ENCODE results near the gene GPR55. TPM values are rescaled to one million over a fixed set of nuclear protein-coding genes. Genes with fewer than 3 reads are reported as not detected.

Gene GPR55
- polyA plus RNA-seq, 1 donor (not counting 4 experiments of a cell fraction or from before 2014, with no cell fraction given), result not detected

GRCh38 chr2:230863442-230864121, 61.5 kb downstream of the GPR55 start:
- Histone ChIP-seq H3K27me3 (ENCODE audit: control insufficient read depth, extremely low read depth, insufficient read depth, low read length) (peaks cover 25% of the 10 kb centered on the region), H2AFZ (ENCODE audit: control insufficient read depth, low read length) (no peak overlapping the region), H3K4me3 (ENCODE audit: control insufficient read depth in 2 of 3, extremely low read depth in 1 of 3, insufficient read depth in 2 of 3, low read depth in 1 of 3, low read length in 3 of 3) (no peak overlapping the region), H3K79me2 (ENCODE audit: control insufficient read depth, insufficient read depth, low read length) (no peaks in the 10 kb centered on the region), H3K27ac (ENCODE audit: control insufficient read depth, insufficient read depth, low read length) (no peak overlapping the region), H3K9ac (ENCODE audit: control insufficient read depth, extremely low read depth, insufficient read depth, low read length) (no peak overlapping the region), H3K36me3 (ENCODE audit: control insufficient read depth in 2 of 2, extremely low read depth in 1 of 2, insufficient read depth in 2 of 2, low read length in 2 of 2) (no peaks in the 10 kb centered on the region), H3K9me3 (ENCODE audit: control insufficient read depth, low read depth, low read length) (no peaks in the 10 kb centered on the region), H4K20me1 (ENCODE audit: control insufficient read depth, extremely low read depth, insufficient read depth, low read length) (no peaks in the 10 kb centered on the region), H3K4me2 (ENCODE audit: control insufficient read depth, extremely low read depth, insufficient read depth, low read depth, low read length) (no peak overlapping the region), H3K4me1 (ENCODE audit: control insufficient read depth, extremely low read depth, insufficient read depth, low read length) (peaks cover 7% of the 10 kb centered on the region), H3K9me1 (ENCODE audit: control insufficient read depth, extremely low read depth, insufficient read depth, low read length) (no peaks in the 10 kb centered on the region)
- TF ChIP-seq EZH2 (IDR thresholded peaks at IDR 0.05; ENCODE audit: low read length) (no peak), CTCF (optimal IDR thresholded peaks at IDR 0.05 in 1 of 3, IDR thresholded peaks at IDR 0.05 in 1 of 3, conservative IDR thresholded peaks at IDR 0.05 in 1 of 3; ENCODE audit: extremely low read depth in 1 of 3, insufficient read depth in 2 of 3, low read length in 3 of 3) (no peak)
- DNase-seq (ENCODE audit: low read depth, low spot score) (no peak), FAIRE-seq (no peak)
- dilution Hi-C loops (cut with MboI; ENCODE audit: extremely low pct_ligation_motif_present, low sequenced_read_pairs), result no loop called here

- Histone ChIP-seq H3K4me2 (ENCODE audit: control insufficient read depth, extremely low read depth, insufficient read depth, low read depth, low read length) (no peak overlapping the region), H3K4me1 (ENCODE audit: control insufficient read depth, extremely low read depth, insufficient read depth, low read length) (peaks cover 7% of the 10 kb centered on the region), H3K9me1 (ENCODE audit: control insufficient read depth, extremely low read depth, insufficient read depth, low read length) (no peaks in the 10 kb centered on the region), H3K9me3 (ENCODE audit: control insufficient read depth, low read depth, low read length) (no peaks in the 10 kb centered on the region), H3K9ac (ENCODE audit: control insufficient read depth, extremely low read depth, insufficient read depth, low read length) (no peak overlapping the region), H3K4me3 (ENCODE audit: control insufficient read depth in 2 of 3, extremely low read depth in 1 of 3, insufficient read depth in 2 of 3, low read depth in 1 of 3, low read length in 3 of 3) (no peak overlapping the region), H2AFZ (ENCODE audit: control insufficient read depth, low read length) (no peak overlapping the region), H3K27ac (ENCODE audit: control insufficient read depth, insufficient read depth, low read length) (no peak overlapping the region), H3K27me3 (ENCODE audit: control insufficient read depth, extremely low read depth, insufficient read depth, low read length) (peaks cover 25% of the 10 kb centered on the region), H3K79me2 (ENCODE audit: control insufficient read depth, insufficient read depth, low read length) (no peaks in the 10 kb centered on the region), H4K20me1 (ENCODE audit: control insufficient read depth, extremely low read depth, insufficient read depth, low read length) (no peaks in the 10 kb centered on the region), H3K36me3 (ENCODE audit: control insufficient read depth in 2 of 2, extremely low read depth in 1 of 2, insufficient read depth in 2 of 2, low read length in 2 of 2) (no peaks in the 10 kb centered on the region)
- TF ChIP-seq CTCF (optimal IDR thresholded peaks at IDR 0.05 in 1 of 3, IDR thresholded peaks at IDR 0.05 in 1 of 3, conservative IDR thresholded peaks at IDR 0.05 in 1 of 3; ENCODE audit: extremely low read depth in 1 of 3, insufficient read depth in 2 of 3, low read length in 3 of 3), result no peak
- TF ChIP-seq EZH2 (IDR thresholded peaks at IDR 0.05; ENCODE audit: low read length), result no peak
- FAIRE-seq (no peak), DNase-seq (ENCODE audit: low read depth, low spot score) (no peak)
- dilution Hi-C loops (cut with MboI; ENCODE audit: extremely low pct_ligation_motif_present, low sequenced_read_pairs), result no loop called here
These were observed 62.0 kb downstream of the GPR55 start for GRCh38 chr2:230863031-230863430.
